Ovary (tissue), 3 donors: ENCODE measurements around the gene EZH1.

Source experiments
- CTCF ChIP-seq, 3 donors: fragments of 450-650 bp in 2 of 3; fragments of 200-600 bp in 1 of 3; IDR thresholded peaks; one replicate each; pipeline versions ENCODE4 v1.5.1 to v1.8.0; 2016 to 2022; ENCODE audit warnings: antibody characterized with exemption in 3 of 3, mild to moderate bottlenecking in 1 of 3
- EP300 ChIP-seq: sonication (generic); formaldehyde crosslinking; IDR thresholded peaks from one replicate; pipeline ENCODE4 v1.6.1; 2017; ENCODE audit warnings: antibody characterized with exemption
- POLR2A ChIP-seq: fragments of 450-650 bp; IDR thresholded peaks from one replicate; pipeline ENCODE4 v1.6.1; 2017; ENCODE audit warnings: antibody characterized with exemption, mild to moderate bottlenecking, moderate library complexity
- donor health status: DM: no; HTN: no; CAD: no.

- TF ChIP-seq CTCF (IDR thresholded peaks at IDR 0.05) (no peak), EP300 (no peak), POLR2A (no peak)
Observed at GRCh38 chr17:42657824-42658588, 86.8 kb downstream of the EZH1 start.
